CD14-positive monocyte (primary cell): Measurements from ENCODE around the gene ANKIB1. TPM values are rescaled to one million over a fixed set of nuclear protein-coding genes. Genes with fewer than 3 reads are reported as not detected.

Source experiments
- DNase-seq, 3 donors: peaks; one replicate each; pipeline ENCODE4 v3.0.0-alpha.2; 2011 to 2022
- H2AFZ ChIP-seq: 2 replicates; pipeline ENCODE4 v1.6.0; 2012; ENCODE audit warnings: mild to moderate bottlenecking, low read depth, low read length, inconsistent platforms; ENCODE audit not compliant: insufficient read depth, poor library complexity, severe bottlenecking
- H3K27ac ChIP-seq, 2 donors: 1 replicate in 1 of 2; 2 replicates in 1 of 2; pipeline ENCODE4 v1.5.1; 2012 to 2013; ENCODE audit warnings: low read length in 2 of 2, control low read depth in 1 of 2, inconsistent platforms in 1 of 2, low read depth in 1 of 2, mild to moderate bottlenecking in 1 of 2
- H3K27me3 ChIP-seq, 2 donors: one replicate each; pipeline versions ENCODE4 v1.6.0 to v1.6.1; 2011 to 2013; ENCODE audit warnings: low read length in 2 of 2; ENCODE audit not compliant: control insufficient read depth in 2 of 2, insufficient read depth in 2 of 2
- H3K36me3 ChIP-seq, 2 donors: replicated peaks in 1 of 2; 1 replicate in 1 of 2; 2 replicates in 1 of 2; pipeline versions ENCODE4 v1.5.1 to v1.6.1; 2012 to 2013; ENCODE audit warnings: low read length in 2 of 2, control low read depth in 1 of 2, inconsistent platforms in 1 of 2, mild to moderate bottlenecking in 1 of 2; ENCODE audit not compliant: insufficient read depth in 2 of 2, control insufficient read depth in 1 of 2
- H3K4me1 ChIP-seq, 2 donors: 1 replicate in 1 of 2; 2 replicates in 1 of 2; pipeline versions ENCODE4 v1.5.1 to v1.6.1; 2012 to 2013; ENCODE audit warnings: low read length in 2 of 2, control low read depth in 1 of 2, inconsistent platforms in 1 of 2, mild to moderate bottlenecking in 1 of 2, moderate library complexity in 1 of 2; ENCODE audit not compliant: insufficient read depth in 2 of 2, control insufficient read depth in 1 of 2
- H3K4me2 ChIP-seq: replicated peaks from 2 replicates; pipeline ENCODE3; 2012; ENCODE audit warnings: low read length, moderate library complexity, mild to moderate bottlenecking; ENCODE audit not compliant: poor library complexity, severe bottlenecking; ENCODE audit errors: extremely low read depth
- H3K4me3 ChIP-seq, 3 experiments: fragments of 200-600 bp in 1 of 3; sonication (generic) in 1 of 3; replicated peaks in 1 of 3; 1 replicate in 2 of 3; 2 replicates in 1 of 3; pipeline ENCODE4 v1.5.1; 2011 to 2013; ENCODE audit warnings: low read length in 3 of 3, mild to moderate bottlenecking in 3 of 3, control low read depth in 2 of 3, low read depth in 2 of 3, inconsistent platforms in 1 of 3, moderate library complexity in 1 of 3
- H3K79me2 ChIP-seq: 2 replicates; pipeline ENCODE4 v1.6.0; 2012; ENCODE audit warnings: mild to moderate bottlenecking, control low read depth, inconsistent platforms, low read length, moderate library complexity; ENCODE audit not compliant: insufficient read depth
- H3K9ac ChIP-seq: 2 replicates; pipeline ENCODE4 v1.6.0; 2017; ENCODE audit warnings: low read length, mild to moderate bottlenecking; ENCODE audit not compliant: insufficient read depth, poor library complexity, severe bottlenecking
- H3K9me3 ChIP-seq, 2 donors: replicated peaks in 1 of 2; 1 replicate in 1 of 2; 2 replicates in 1 of 2; pipeline versions ENCODE4 v1.5.1 to v1.6.1; 2012 to 2013; ENCODE audit warnings: low read length in 2 of 2, control low read depth in 1 of 2; ENCODE audit not compliant: control insufficient read depth in 1 of 2, insufficient read depth in 1 of 2
- H4K20me1 ChIP-seq: 2 replicates; pipeline ENCODE4 v1.6.0; 2012; ENCODE audit warnings: mild to moderate bottlenecking, low read length, control low read depth, moderate library complexity; ENCODE audit not compliant: insufficient read depth
- H3K27ac Mint-ChIP-seq, 7 donors: one replicate each; pipeline ENCODE4 v1.8.0; 2020; ENCODE audit warnings: mild to moderate bottlenecking in 7 of 7, mixed read lengths in 7 of 7, moderate library complexity in 6 of 7, inconsistent platforms in 2 of 7
- H3K27me3 Mint-ChIP-seq, 3 donors: one replicate each; pipeline ENCODE4 v1.8.0; 2021 to 2022; ENCODE audit warnings: low read depth in 3 of 3, mild to moderate bottlenecking in 3 of 3, mixed read lengths in 3 of 3, moderate library complexity in 3 of 3, inconsistent platforms in 1 of 3
- H3K36me3 Mint-ChIP-seq, 2 donors: one replicate each; pipeline ENCODE4 v1.8.0; 2020; ENCODE audit warnings: mixed read lengths in 2 of 2, inconsistent platforms in 1 of 2, mild to moderate bottlenecking in 1 of 2
- H3K4me1 Mint-ChIP-seq: one replicate; pipeline ENCODE4 v1.8.0; 2020; ENCODE audit warnings: mild to moderate bottlenecking, mixed read lengths
- H3K4me3 Mint-ChIP-seq, 2 donors: one replicate each; pipeline ENCODE4 v1.8.0; 2020; ENCODE audit warnings: mild to moderate bottlenecking in 2 of 2, mixed read lengths in 2 of 2, moderate library complexity in 1 of 2
- H3K9me3 Mint-ChIP-seq, 7 donors: one replicate each; pipeline ENCODE4 v1.8.0; 2020 to 2022; ENCODE audit warnings: mixed read lengths in 7 of 7, mild to moderate bottlenecking in 6 of 7, moderate library complexity in 6 of 7, inconsistent platforms in 2 of 7
- WGBS: methylation state at CpG from one replicate; pipeline ENCODE4 v1.1.5; 2013; ENCODE audit warnings: missing lambda C conversion rate; ENCODE audit not compliant: insufficient coverage; 5-methylcytosine and 5-hydroxymethylcytosine counted together
- intact Hi-C, 2 donors: fragments of 100-400 bp; cut with micrococcal nuclease; formaldehyde crosslinking; loops; one replicate each; pipeline versions ENCODE4 v1.15.0 to v1.15.1; 2023
- polyA plus RNA-seq, 3 donors: library from polyadenylated mRNA; depleted of rRNA in 1 of 3; unstranded in 2 of 3; stranded (reverse) in 1 of 3; fragments of 300-500 nt in 2 of 3; fragments of >200 nt in 1 of 3; fragmentation: Illumina TruSeq in 2 of 3; gene quantifications; 1 replicate in 2 of 3; 2 replicates in 1 of 3; pipeline ENCODE4 v1.2.3, GENCODE V29; 2012 to 2021
- TF ChIP-seq, protein P1 (sequence below): fragments of 200-600 bp; IDR thresholded peaks from one replicate; pipeline ENCODE4 v1.8.0; 2022; ENCODE audit warnings: antibody characterized with exemption, mild to moderate bottlenecking

ANKIB1 gene
- polyA plus RNA-seq, 3 donors: 4.8 to 16.8 (median 5.7) TPM

DNA sequence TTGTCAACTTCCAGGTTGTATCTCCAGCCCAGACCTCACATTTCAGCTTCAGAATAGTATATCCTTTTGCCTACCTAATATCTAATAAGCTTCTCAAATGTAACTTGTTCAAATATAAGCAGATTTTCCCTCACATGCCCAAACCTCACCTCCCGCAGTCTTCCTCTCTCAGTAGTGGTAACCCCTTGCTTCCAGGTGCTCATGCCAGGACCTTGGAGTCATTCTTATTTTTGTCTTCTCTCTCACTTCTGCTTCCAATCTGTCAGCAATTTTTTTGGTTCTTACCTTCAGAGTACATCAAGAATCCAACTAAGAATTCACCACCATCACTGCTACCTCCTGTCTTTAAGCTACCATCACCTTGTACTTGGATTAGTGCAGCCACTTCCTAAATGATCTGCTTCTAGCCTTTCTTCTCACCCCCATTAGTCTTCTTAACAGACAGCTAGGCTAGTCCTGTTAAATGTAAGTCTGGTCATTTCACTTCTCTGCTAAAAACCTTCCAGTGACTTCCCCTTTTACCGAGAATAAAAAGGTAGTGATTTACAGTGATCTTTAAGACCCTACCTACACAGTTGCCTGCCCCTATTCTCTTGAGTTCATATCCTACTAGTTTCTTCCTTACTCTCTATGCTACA is 14.0 kb downstream of the ANKIB1 start:
- Histone ChIP-seq H3K36me3 (peaks cover 0 to 4% of the 10 kb centered on the region in 2 donors), H2AFZ (no peak overlapping the region), H3K79me2 (peaks cover 31% of the 10 kb centered on the region)

DNA sequence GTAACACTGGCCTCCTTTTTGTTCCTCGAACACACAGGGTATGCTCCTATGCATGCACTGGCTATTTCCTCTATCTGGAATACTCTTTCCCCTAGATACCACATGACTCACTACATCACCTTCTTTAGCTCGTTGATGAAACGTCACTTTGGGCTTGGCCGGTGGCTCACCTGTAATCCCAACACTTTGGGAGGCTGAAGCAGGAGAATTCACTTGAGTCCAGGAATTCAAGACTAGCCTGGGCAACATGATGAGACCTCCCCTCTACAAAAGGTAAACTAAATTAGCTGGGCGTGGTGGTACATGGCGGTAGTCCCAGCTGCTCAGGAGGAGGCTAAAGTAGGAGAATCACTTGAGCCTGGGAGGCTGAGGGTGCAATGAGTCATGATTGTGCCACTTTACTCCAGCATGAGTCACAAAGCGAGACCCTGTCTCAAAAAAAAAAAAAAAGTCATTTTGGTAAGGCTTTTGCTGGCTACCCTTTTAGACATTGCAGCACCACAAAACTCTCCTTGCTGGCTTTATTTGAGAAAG is 14.5 kb downstream of the ANKIB1 start:
- Mint-ChIP-seq H3K4me3 (no peak overlapping the region), H3K27ac (peak overlapping the region in 2 of 7 donors; percentile 34 to 36), H3K36me3 (peaks cover 0 to 16% of the 10 kb centered on the region in 2 donors), H3K27me3 (peaks cover 0 to 3% (median 0%) of the 10 kb centered on the region in 3 donors), H3K4me1 (peaks cover 9% of the 10 kb centered on the region), H3K9me3 (peaks cover 0 to 8% (median 3%) of the 10 kb centered on the region in 7 donors)
- Histone ChIP-seq H3K9ac (no peak overlapping the region), H3K4me1 (no peaks in the 10 kb centered on the region), H3K9me3 (peaks cover 0 to 4% of the 10 kb centered on the region in 2 donors), H3K36me3 (peaks cover 0 to 4% of the 10 kb centered on the region in 2 donors), H3K27ac (no peak overlapping the region), H2AFZ (no peak overlapping the region), H3K27me3 (no peaks in the 10 kb centered on the region), H4K20me1 (peaks cover 6% of the 10 kb centered on the region), H3K79me2 (peaks cover 25% of the 10 kb centered on the region), H3K4me2 (no peak overlapping the region), H3K4me3 (no peak overlapping the region)
- TF ChIP-seq, protein P1, sequence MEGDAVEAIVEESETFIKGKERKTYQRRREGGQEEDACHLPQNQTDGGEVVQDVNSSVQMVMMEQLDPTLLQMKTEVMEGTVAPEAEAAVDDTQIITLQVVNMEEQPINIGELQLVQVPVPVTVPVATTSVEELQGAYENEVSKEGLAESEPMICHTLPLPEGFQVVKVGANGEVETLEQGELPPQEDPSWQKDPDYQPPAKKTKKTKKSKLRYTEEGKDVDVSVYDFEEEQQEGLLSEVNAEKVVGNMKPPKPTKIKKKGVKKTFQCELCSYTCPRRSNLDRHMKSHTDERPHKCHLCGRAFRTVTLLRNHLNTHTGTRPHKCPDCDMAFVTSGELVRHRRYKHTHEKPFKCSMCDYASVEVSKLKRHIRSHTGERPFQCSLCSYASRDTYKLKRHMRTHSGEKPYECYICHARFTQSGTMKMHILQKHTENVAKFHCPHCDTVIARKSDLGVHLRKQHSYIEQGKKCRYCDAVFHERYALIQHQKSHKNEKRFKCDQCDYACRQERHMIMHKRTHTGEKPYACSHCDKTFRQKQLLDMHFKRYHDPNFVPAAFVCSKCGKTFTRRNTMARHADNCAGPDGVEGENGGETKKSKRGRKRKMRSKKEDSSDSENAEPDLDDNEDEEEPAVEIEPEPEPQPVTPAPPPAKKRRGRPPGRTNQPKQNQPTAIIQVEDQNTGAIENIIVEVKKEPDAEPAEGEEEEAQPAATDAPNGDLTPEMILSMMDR: no peak
- WGBS: 86% methylated on average over 1 of the region's 7 CpGs
- DNase-seq: peak in 1 of 3 donors; percentile 8
- intact Hi-C loops: no loop called here

More for the DNA sequence above, 14.0 kb downstream of the ANKIB1 start:
- no peaks in the 10 kb centered on the region for H3K4me1 ChIP-seq
- Mint-ChIP-seq H3K4me3 (no peak overlapping the region), H3K9me3 (peaks cover 2 to 11% (median 5%) of the 10 kb centered on the region in 7 donors), H3K27me3 (peaks cover 0 to 3% (median 0%) of the 10 kb centered on the region in 3 donors), H3K36me3 (peaks cover 1 to 20% of the 10 kb centered on the region in 2 donors), H3K27ac (peak overlapping the region in 4 of 7 donors; percentile 34 to 46 (median 38)), H3K4me1 (peaks cover 9% of the 10 kb centered on the region)
- no peak overlapping the region for H3K9ac ChIP-seq
- no peaks in the 10 kb centered on the region for H3K27me3 ChIP-seq
- TF ChIP-seq, protein P1: no peak
- no peak overlapping the region for H3K27ac ChIP-seq
- H3K9me3 ChIP-seq: peaks cover 0 to 4% of the 10 kb centered on the region in 2 donors
- H4K20me1 ChIP-seq: peaks cover 6% of the 10 kb centered on the region
- no peak overlapping the region for H3K4me3 ChIP-seq
- WGBS: 100% methylated on average over 1 of the region's 2 CpGs
- DNase-seq: no peak
- intact Hi-C loops: no loop called here
- H3K4me2 ChIP-seq: no peak overlapping the region
